ENCODE results near the gene ZBTB49.
"Not testable (repeated sequence)": the region's sequence is repeated elsewhere in the genome, so short reads cannot be mapped to it uniquely, and the experiment has no call there.

ZBTB49 gene

DNA sequence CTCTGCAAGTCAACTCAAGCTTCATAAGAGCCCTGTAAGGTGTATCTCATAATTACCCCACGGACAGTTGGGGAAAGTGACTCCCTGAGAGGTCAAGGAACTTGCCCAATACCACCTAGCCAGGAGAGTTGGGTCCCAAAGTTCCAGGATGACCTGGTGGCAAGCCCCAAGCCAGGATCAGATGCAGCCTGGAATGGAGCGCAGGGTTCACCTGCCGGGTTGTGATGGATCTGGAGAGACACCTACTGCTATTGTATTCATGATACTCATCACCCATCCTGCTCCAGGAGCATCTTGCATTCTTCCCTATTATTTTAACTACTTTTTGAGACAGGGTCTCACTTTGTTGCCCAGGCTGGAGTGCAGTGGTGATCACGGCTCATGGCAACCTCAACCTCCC is 36.1 kb downstream of the ZBTB49 start:
- DNase-seq: no peak

DNA sequence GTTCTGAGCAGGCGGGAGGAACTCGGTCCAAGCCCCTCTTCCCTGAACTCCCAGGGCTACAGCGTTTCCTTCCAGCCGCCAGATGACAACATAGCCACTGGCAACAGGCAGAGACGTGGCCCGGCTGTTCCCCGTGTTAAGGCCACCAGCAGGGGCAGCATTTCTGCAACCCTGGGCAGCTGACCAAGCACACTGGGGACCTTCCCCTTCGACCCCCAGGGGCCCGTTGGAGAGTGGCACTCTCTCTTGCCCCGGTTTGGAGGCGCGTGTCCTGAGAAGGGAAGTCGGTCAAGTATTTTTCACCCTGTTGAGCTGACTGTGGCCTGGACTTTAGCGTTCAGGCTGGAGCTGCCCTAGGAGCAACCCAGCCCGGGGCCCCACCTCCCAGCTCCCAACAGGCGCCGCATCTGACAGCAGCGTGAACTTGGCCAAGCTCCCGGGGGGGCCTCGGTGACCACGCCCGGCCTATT is 37.6 kb downstream of the ZBTB49 start:
- DNase-seq: peak in 2 of 3 donors; percentile 27 to 41

GRCh38 chr4:4328206-4328605 is 38.2 kb downstream of the ZBTB49 start:
- no peak for DNase-seq

- DNase-seq: no peak
Observed at GRCh38 chr4:4328840-4329239, 38.8 kb downstream of the ZBTB49 start.

GRCh38 chr4:4329496-4329895 is 39.4 kb downstream of the ZBTB49 start:
- DNase-seq: no peak

- DNase-seq: no peak
Observed at GRCh38 chr4:4330794-4331193, 40.7 kb downstream of the ZBTB49 start.

GRCh38 chr4:4332529-4332928 is 42.5 kb downstream of the ZBTB49 start:
- DNase-seq: no peak

- DNase-seq: peak in 2 of 3 donors; percentile 7 to 33
Observed at GRCh38 chr4:4333265-4333706, 43.2 kb downstream of the ZBTB49 start.

- peak; percentile 52 to 69 (median 59) for DNase-seq
Observed at GRCh38 chr4:4334798-4335520, 44.9 kb downstream of the ZBTB49 start.

DNA sequence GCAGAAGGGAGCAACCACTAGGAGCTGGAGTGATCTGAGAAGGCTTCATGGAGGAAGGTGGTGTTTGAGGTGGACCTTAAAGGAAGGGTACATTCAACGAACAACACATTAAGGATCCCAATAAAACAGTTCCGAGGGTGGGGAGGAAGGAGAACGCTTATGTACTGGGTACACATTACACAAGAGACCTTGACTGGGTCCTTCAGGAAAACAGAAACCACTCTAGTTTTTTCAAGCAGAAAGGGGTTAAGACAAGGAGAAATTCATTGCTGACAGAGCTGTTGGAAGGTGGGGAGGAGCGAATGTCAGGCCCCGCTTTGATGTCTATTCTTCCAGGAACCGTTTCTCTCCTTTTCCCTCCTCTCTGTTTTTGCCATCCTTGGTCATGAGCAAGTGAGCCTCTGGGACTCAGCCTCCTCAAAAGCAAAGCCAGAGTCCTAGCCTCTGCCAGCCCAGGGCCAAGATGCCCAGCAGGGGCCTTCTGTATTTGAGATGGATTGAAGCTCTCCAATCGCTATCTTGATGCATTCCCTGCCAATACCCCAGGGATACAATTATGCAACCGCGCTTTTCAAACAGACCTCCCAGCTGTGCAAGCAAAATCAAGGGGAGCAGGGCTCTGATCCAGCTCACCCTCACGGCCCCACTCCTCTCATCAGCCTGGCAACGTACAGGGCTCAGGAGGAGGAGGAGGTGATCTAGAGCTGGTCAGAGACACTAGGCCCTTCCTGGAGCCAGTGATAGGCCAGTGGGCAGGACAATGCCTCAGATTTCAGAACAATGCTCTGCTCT is 48.4 kb downstream of the ZBTB49 start:
- no peak for DNase-seq

DNA sequence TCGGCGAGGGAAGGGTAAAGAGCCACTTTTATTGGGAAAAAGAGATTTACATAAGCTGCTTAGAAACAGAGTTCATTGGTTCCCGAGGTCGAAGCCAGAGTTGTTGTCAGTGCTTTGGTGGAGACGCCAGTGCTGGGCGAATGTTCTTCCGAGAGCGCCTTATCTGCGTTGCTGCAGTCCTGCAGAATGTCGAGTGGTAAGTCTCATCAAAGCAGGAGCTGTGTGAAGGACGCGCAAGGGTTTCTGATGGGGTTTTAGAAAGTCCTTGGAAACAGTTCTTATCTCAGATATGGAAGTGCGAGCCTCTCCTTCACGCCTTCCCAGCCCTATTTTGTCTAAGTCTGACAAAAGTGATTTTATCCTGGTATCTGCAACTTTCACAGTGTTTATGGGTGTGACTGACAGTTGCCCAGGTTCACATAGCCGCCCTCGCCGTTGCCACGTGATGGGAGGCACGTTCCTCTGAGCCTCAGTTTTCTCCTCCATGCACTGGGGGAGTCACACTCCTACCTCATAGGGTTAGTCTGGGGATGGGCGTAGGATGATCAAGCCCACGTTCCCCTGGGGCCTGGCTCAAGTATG is 49.5 kb downstream of the ZBTB49 start:
- DNase-seq: no peak

- DNase-seq: no peak
Observed at GRCh38 chr4:4341861-4342650, 52.0 kb downstream of the ZBTB49 start.

DNA sequence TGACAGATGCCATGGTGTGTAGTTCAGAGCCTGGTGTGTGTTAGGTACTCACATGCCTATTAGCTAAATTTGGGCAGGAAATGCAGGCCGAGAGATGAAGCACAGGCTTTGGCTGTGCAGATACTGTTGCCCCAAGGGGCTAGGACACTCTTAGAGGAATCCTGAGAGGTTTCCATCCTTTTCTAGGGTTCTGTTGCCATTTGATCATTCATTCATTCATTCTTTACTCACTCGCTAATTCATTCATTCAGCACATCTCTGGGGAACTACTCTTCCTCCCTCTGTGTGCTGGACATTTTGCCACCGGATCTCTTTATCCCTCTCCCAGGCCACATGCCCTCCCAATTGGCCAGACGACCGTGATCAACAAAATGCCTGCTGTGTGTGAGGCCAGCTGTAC is 53.0 kb downstream of the ZBTB49 start:
- DNase-seq: no peak

DNA sequence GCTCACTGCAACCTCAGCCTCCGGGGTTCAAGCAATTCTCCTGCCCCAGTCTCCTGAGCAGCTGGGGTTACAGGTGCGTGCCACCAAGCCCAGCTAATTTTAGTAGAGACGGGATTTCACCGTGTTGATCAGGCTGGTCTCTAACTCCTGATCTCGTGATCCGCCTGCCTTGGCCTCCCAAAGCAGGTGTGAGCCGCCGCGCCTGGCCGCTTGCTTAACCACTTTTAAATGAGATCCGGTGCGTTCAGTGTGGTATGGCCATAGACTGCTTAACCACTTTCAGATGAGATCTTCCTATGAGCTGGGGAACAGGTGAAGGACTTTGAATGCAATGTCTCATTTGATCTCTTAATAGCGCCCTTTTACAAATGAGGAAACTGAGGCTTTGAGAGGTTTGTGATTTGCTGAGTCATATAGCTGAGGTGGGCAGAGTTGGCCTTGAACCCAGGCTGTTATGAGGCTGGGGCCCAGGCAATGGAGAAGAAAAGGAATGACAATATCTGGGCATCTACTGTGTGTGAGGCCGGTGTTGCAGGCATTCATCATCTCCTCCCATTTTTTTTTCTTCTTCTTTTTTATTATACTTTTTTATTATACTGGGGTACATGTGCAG is 55.0 kb downstream of the ZBTB49 start:
- DNase-seq: no peak

GRCh38 chr4:4347585-4347984 is 57.5 kb downstream of the ZBTB49 start:
- no peak for DNase-seq

- not testable (repeated sequence) for DNase-seq
Observed at GRCh38 chr4:4348585-4348984, 58.5 kb downstream of the ZBTB49 start.

DNA sequence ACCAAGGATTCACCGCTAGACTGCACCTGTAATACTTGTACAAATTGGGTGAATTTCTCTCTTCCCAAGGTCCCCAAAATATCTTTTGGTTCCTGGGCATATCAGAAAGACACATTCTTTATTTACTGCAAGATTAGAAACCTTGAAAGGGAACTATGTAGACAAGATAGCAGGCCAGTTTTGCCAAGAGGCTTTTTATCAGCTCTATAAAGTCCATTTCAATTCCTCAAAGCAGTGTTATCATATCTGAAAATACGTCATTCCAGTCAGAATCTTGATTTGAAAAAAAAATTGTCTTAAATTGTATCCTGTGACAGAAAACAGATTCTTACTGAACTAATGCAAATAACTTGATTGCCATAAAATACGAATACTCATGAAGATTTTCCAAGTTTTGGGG is 59.8 kb downstream of the ZBTB49 start:
- no peak for DNase-seq

- DNase-seq: no peak
Observed at GRCh38 chr4:4350909-4351308, 60.9 kb downstream of the ZBTB49 start.

DNA sequence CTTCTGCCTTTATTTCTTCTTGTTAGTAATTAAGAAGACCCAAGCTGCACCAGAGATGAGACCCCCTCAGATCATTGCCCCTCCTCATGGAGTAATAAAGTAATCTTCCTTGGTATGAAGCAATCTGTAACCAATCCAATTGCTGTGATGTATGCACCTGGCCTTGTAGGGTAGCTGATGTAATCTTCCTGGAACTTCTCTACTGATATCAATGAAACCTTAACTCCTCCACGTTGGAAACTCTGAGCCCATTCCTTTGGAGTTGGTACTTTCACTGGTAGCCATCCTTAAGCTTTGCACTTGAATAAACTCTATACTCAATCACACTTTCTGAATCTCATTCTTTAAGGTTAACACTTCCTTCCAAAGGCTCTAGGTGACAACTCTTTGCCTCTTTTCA is 65.3 kb downstream of the ZBTB49 start:
- DNase-seq: no peak

- DNase-seq: no peak
Observed at GRCh38 chr4:4356106-4357041, 66.3 kb downstream of the ZBTB49 start.
